Thyroid gland (tissue), 4 donors: ENCODE data around the gene KBTBD6. TPM values are rescaled to one million over a fixed set of nuclear protein-coding genes. Genes with fewer than 3 reads are reported as not detected.
A peak's percentile ranks its signal among the peaks of the same experiment; 100 is the strongest.
"Not testable (repeated sequence)": the region's sequence is repeated elsewhere in the genome, so short reads cannot be mapped to it uniquely, and the experiment has no call there.

Experiments
- DNase-seq, 2 donors: peaks; one replicate each; pipeline ENCODE4 v3.0.0-alpha.2; 2019
- H3K27ac ChIP-seq, 3 donors: fragments of 200-600 bp; sonication (generic); 1 replicate in 2 of 3; 2 replicates in 1 of 3; pipeline ENCODE4 v1.5.1; 2016 to 2019; ENCODE audit warnings: mild to moderate bottlenecking in 1 of 3, moderate library complexity in 1 of 3
- H3K27me3 ChIP-seq: fragments of 200-600 bp; sonication (generic); one replicate; pipeline ENCODE4 v1.5.1; 2019
- H3K36me3 ChIP-seq, 2 donors: fragments of 200-600 bp; sonication (generic); one replicate each; pipeline ENCODE4 v1.5.1; 2016 to 2019
- H3K4me1 ChIP-seq, 2 donors: fragments of 200-600 bp; sonication (generic); one replicate each; pipeline ENCODE4 v1.5.1; 2017 to 2019
- H3K4me3 ChIP-seq, 3 donors: fragments of 200-600 bp; sonication (generic); replicated peaks in 1 of 3; 1 replicate in 2 of 3; 2 replicates in 1 of 3; pipeline ENCODE4 v1.5.1; 2016; ENCODE audit warnings: mild to moderate bottlenecking in 1 of 3
- H3K9me3 ChIP-seq: fragments of 200-600 bp; sonication (generic); one replicate; pipeline ENCODE4 v1.5.1; 2017
- POLR2A ChIP-seq, 2 donors: fragments of 450-650 bp; IDR thresholded peaks; one replicate each; pipeline ENCODE4 v1.6.1; 2017; ENCODE audit warnings: antibody characterized with exemption in 2 of 2, mild to moderate bottlenecking in 2 of 2, moderate library complexity in 1 of 2
- WGBS, 2 donors: methylation state at CpG; one replicate each; pipeline ENCODE4 v1.1.5; 2017; 5-methylcytosine and 5-hydroxymethylcytosine counted together
- intact Hi-C: fragments of 100-400 bp; cut with DNase I; formaldehyde crosslinking; loops from one replicate; pipeline ENCODE4 v1.15.1; 2023
- total RNA-seq, 4 donors: library from RNA; depleted of rRNA; stranded (reverse); fragments of >200 nt; gene quantifications; one replicate each; pipeline ENCODE4 v1.2.3, GENCODE V29; 2016
- TF ChIP-seq, protein P1 (sequence below), 6 experiments: fragments of 200-600 bp in 3 of 6; fragments of 450-650 bp in 3 of 6; sonication (generic) in 3 of 6; IDR thresholded peaks; one replicate each; pipeline ENCODE4 v1.5.1; 2016 to 2019; ENCODE audit warnings: antibody characterized with exemption in 6 of 6, mild to moderate bottlenecking in 2 of 6, inconsistent platforms in 1 of 6, moderate library complexity in 1 of 6

Gene KBTBD6
- total RNA-seq, result 10 to 100 TPM; 10.2 to 11.9 (median 11.2) TPM

DNA sequence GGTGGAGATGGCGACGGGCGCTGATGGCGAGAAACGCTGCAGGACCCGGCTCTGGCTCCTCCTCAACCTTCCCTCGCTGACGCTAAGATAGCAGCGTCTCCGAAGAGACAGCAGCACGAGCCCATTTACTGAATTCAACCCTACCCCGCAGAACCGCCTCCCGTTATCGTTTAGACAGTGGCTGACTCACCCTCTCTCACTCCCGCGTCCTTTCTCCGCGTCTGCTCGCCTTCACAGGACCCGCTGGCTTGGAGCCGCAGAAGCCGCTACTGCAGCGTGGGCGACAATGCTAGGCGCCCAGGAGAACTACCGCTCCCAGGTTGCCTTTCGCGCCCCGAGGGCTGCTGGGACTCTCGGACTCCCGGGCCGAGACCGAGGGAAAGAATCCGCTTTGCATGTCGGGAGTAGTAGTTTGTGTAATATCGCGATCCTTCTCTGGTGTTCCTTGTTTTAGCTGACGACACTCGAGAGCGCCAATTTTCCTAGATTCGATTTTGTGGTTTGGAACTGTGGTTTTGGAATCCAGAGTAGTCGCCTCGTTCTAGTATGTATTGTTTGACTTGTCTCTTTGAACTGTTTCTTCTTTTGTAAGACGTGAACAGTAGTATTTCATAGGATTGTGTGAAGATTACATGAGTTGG, at the start of gene KBTBD6:
Gene KBTBD6, minus strand, starts transcription at position 291 of the 641 bp plus-strand sequence. CDS start 291 bp downstream, outside the sequence.
- DNase-seq, result peak; percentile 94 to 97
- Histone ChIP-seq H3K27me3 (no peaks in the 10 kb centered on the region), H3K9me3 (no peaks in the 10 kb centered on the region), H3K27ac (peak within 1 kb of the TSS; percentile 37 to 76 (median 64)), H3K36me3 (no peaks in the 10 kb centered on the region), H3K4me3 (peak within 1 kb of the TSS; percentile 50 to 83 (median 80)), H3K4me1 (peaks cover 19 to 32% of the 10 kb centered on the region in 2 donors)
- intact Hi-C loops, result no loop called here
- WGBS, 2 donors, result 0% methylated on average over 33 to 40 of the region's 45 CpGs
- peak in 1 of 2 donors; percentile 78 for TF ChIP-seq POLR2A (IDR thresholded peaks at IDR 0.05)
- TF ChIP-seq, protein P1, sequence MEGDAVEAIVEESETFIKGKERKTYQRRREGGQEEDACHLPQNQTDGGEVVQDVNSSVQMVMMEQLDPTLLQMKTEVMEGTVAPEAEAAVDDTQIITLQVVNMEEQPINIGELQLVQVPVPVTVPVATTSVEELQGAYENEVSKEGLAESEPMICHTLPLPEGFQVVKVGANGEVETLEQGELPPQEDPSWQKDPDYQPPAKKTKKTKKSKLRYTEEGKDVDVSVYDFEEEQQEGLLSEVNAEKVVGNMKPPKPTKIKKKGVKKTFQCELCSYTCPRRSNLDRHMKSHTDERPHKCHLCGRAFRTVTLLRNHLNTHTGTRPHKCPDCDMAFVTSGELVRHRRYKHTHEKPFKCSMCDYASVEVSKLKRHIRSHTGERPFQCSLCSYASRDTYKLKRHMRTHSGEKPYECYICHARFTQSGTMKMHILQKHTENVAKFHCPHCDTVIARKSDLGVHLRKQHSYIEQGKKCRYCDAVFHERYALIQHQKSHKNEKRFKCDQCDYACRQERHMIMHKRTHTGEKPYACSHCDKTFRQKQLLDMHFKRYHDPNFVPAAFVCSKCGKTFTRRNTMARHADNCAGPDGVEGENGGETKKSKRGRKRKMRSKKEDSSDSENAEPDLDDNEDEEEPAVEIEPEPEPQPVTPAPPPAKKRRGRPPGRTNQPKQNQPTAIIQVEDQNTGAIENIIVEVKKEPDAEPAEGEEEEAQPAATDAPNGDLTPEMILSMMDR (IDR thresholded peaks at IDR 0.05), result no peak

DNA sequence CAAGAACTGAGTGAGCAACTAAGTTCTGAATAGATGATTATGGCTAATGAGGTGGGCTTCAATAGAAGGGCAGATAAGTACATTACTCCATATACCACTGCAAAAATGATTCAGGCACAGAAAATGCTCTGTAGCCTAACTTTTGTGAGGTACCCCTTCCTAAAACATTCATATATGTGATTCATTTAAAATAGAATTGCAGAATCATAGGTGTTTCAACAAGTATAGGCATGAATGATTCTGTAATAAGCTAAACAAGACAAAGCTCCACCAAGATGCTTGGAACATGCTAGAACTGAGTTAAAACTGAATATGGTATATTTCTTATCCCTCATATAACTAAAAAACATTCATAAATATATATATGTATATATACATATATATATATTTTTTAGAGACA, 49.6 kb upstream of the KBTBD6 start:
- H3K27ac ChIP-seq, result no peak overlapping the region
- TF ChIP-seq POLR2A (IDR thresholded peaks at IDR 0.05), result no peak
- TF ChIP-seq, protein P1 (IDR thresholded peaks at IDR 0.05), result no peak
- no peaks in the 10 kb centered on the region for H3K9me3 ChIP-seq
- H3K36me3 ChIP-seq, result no peaks in the 10 kb centered on the region
- no peaks in the 10 kb centered on the region for H3K27me3 ChIP-seq
- H3K4me3 ChIP-seq, result no peak overlapping the region
- DNase-seq, result no peak
- H3K4me1 ChIP-seq, result no peaks in the 10 kb centered on the region
- intact Hi-C loops, result no loop called here

GRCh38 chr13:41179593-41180250, 47.1 kb upstream of the KBTBD6 start:
- no peaks in the 10 kb centered on the region for H3K4me1 ChIP-seq
- TF ChIP-seq POLR2A (IDR thresholded peaks at IDR 0.05), result no peak
- TF ChIP-seq, protein P1 (IDR thresholded peaks at IDR 0.05), result no peak
- WGBS, 2 donors, result 85 to 92% methylated on average over 4 of the region's 4 CpGs
- H3K9me3 ChIP-seq, result no peaks in the 10 kb centered on the region
- H3K27ac ChIP-seq, result no peak overlapping the region
- H3K36me3 ChIP-seq, result no peaks in the 10 kb centered on the region
- intact Hi-C loops, result no loop called here
- no peaks in the 10 kb centered on the region for H3K27me3 ChIP-seq
- no peak for DNase-seq
- no peak overlapping the region for H3K4me3 ChIP-seq

DNA sequence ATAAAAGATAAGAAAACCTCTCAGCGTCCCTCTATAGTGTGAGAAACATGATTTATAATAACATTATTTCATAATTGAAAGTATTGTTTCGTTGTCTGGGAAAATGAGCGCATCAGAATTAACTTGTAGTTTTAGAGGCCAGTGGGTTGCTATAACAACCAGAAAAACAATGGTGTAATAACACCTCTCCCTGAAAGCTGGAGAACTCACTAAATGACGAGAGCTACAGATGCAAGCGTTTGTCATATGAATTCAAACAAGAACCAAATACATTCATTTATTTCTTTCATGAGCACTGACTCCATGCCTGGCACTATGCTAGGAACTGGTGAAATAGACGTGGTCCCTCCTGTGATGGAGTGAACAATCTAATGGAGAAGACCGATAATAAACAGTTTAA, 45.4 kb upstream of the KBTBD6 start:
- Histone ChIP-seq H3K27me3 (no peaks in the 10 kb centered on the region), H3K4me1 (no peaks in the 10 kb centered on the region), H3K36me3 (no peaks in the 10 kb centered on the region), H3K4me3 (no peak overlapping the region), H3K27ac (no peak overlapping the region), H3K9me3 (no peaks in the 10 kb centered on the region)
- no peak for DNase-seq
- TF ChIP-seq POLR2A (IDR thresholded peaks at IDR 0.05), result no peak
- TF ChIP-seq, protein P1 (IDR thresholded peaks at IDR 0.05), result no peak
- intact Hi-C loops, result no loop called here
- 86 to 92% methylated on average over 7 of the region's 7 CpGs for WGBS, 2 donors

DNA sequence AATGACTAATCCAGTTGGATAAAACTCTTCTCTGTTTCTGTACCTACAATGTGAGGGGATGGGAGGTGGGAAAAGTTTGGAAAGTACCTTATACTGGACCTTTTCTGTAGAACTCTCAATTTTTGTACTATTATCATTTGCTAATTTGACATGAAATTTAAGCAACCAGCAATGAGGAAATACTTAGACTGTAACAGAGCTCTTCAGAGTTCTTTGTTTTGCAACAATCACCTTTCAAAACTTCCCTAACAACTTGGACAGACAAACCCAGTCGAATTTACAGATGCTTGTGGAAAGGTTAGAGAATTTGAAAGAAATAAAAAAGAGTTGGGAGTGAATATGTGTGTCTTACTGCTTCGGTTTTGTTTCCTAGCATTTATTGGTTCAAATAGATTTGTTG, 45.0 kb upstream of the KBTBD6 start:
- no peaks in the 10 kb centered on the region for H3K36me3 ChIP-seq
- DNase-seq, result no peak
- no peak overlapping the region for H3K27ac ChIP-seq
- 35 to 37% methylated on average over 2 of the region's 2 CpGs for WGBS, 2 donors
- H3K9me3 ChIP-seq, result no peaks in the 10 kb centered on the region
- H3K4me3 ChIP-seq, result no peak overlapping the region
- intact Hi-C loops, result no loop called here
- H3K4me1 ChIP-seq, result no peaks in the 10 kb centered on the region
- H3K27me3 ChIP-seq, result no peaks in the 10 kb centered on the region
- TF ChIP-seq POLR2A (IDR thresholded peaks at IDR 0.05), result no peak
- TF ChIP-seq, protein P1 (IDR thresholded peaks at IDR 0.05), result no peak

GRCh38 chr13:41175576-41175975, 43.0 kb upstream of the KBTBD6 start:
- H3K9me3 ChIP-seq, intact Hi-C loops, H3K4me3 ChIP-seq, H3K27ac ChIP-seq, H3K36me3 ChIP-seq, H3K4me1 ChIP-seq, H3K27me3 ChIP-seq, DNase-seq: not testable (repeated sequence)
- WGBS, 2 donors, result 87 to 93% methylated on average over 8 of the region's 8 CpGs
